ENCODE data around the gene CPAMD8.

DNA sequence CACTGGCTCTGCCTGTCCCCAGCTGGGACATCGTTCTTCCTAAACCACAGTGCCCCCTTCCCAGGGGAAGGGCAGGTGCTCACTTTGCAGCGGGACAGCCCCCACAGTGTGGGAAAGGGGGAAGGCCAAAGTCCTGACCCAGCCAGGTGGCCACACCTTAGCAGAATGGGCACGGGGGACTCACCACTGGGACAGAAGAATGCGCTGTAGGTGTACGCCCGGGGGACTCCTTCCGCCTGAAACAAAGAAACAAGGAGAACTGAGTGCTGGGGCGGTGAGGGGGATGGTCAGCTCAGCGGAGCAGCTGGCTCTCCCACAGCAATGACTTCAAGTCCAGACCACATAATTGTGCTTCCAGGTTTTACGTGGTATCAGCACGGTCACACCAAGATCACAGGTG, 88.4 kb downstream of the CPAMD8 start:
- TF ChIP-seq, protein P1, sequence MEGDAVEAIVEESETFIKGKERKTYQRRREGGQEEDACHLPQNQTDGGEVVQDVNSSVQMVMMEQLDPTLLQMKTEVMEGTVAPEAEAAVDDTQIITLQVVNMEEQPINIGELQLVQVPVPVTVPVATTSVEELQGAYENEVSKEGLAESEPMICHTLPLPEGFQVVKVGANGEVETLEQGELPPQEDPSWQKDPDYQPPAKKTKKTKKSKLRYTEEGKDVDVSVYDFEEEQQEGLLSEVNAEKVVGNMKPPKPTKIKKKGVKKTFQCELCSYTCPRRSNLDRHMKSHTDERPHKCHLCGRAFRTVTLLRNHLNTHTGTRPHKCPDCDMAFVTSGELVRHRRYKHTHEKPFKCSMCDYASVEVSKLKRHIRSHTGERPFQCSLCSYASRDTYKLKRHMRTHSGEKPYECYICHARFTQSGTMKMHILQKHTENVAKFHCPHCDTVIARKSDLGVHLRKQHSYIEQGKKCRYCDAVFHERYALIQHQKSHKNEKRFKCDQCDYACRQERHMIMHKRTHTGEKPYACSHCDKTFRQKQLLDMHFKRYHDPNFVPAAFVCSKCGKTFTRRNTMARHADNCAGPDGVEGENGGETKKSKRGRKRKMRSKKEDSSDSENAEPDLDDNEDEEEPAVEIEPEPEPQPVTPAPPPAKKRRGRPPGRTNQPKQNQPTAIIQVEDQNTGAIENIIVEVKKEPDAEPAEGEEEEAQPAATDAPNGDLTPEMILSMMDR (IDR thresholded peaks at IDR 0.05): no peak
- no peak for TF ChIP-seq EZH2 (IDR thresholded peaks at IDR 0.05; ENCODE audit: borderline replicate concordance, insufficient read depth, low read depth, low read length, poor library complexity, severe bottlenecking)
